MCF 10A (cell line): ENCODE data around the gene TRIM4. TPM values are rescaled to one million over a fixed set of nuclear protein-coding genes. Genes with fewer than 3 reads are reported as not detected.

ENCODE experiments used
- BruUV-seq: library from RNA; stranded (reverse); fragments of 400-500 nt; replicated peaks from 2 replicates; lab custom pipeline; 2021; lab: Mats Ljungman, UMichigan
- CTCF ChIA-PET: fragments of 300-600 bp; sonication (Branson Sonifier 250); formaldehyde crosslinking; extraction: SDS; loops from one replicate; lab custom pipeline; 2021; ENCODE audit warnings: antibody characterized with exemption, inconsistent platforms; lab: Yijun Ruan, JAX
- POLR2A ChIA-PET: fragments of 300-600, 350-650 bp; sonication (Branson Sonifier 250); formaldehyde crosslinking; extraction: SDS; loops from one replicate; lab custom pipeline; 2020; ENCODE audit warnings: antibody characterized with exemption, inconsistent platforms; lab: Yijun Ruan, JAX
- DNase-seq: peaks from one replicate; pipeline ENCODE4 v3.0.0-alpha.2; 2018; ENCODE audit not compliant: unreplicated experiment
- H3K27ac Mint-ChIP-seq: one replicate; pipeline ENCODE4 v1.8.0; 2022; ENCODE audit warnings: mild to moderate bottlenecking, low read depth, mixed read lengths; ENCODE audit not compliant: unreplicated experiment
- H3K27me3 Mint-ChIP-seq: one replicate; pipeline ENCODE4 v1.8.0; 2022; ENCODE audit warnings: mixed read lengths; ENCODE audit not compliant: insufficient read depth, unreplicated experiment
- H3K36me3 Mint-ChIP-seq: one replicate; pipeline ENCODE4 v1.8.0; 2022; ENCODE audit warnings: mild to moderate bottlenecking, moderate library complexity, mixed read lengths; ENCODE audit not compliant: insufficient read depth, unreplicated experiment
- H3K4me1 Mint-ChIP-seq: one replicate; pipeline ENCODE4 v1.8.0; 2022; ENCODE audit warnings: mixed read lengths; ENCODE audit not compliant: insufficient read depth, unreplicated experiment
- H3K4me3 Mint-ChIP-seq: one replicate; pipeline ENCODE4 v1.8.0; 2022; ENCODE audit warnings: mild to moderate bottlenecking, moderate library complexity, mixed read lengths; ENCODE audit not compliant: unreplicated experiment
- H3K9me3 Mint-ChIP-seq: one replicate; pipeline ENCODE4 v1.8.0; 2022; ENCODE audit warnings: mixed read lengths; ENCODE audit not compliant: unreplicated experiment
- intact Hi-C: fragments of 100-400 bp; cut with micrococcal nuclease; formaldehyde crosslinking; loops from 2 replicates; pipeline ENCODE4 v1.14.1; 2022
- total RNA-seq: library from RNA; stranded (reverse); gene quantifications from 2 replicates; pipeline ENCODE4 v1.2.3, GENCODE V29; 2022
- TF ChIP-seq, protein P1 (sequence below): fragments of 200-600 bp; IDR thresholded peaks from one replicate; pipeline ENCODE4 v1.8.0; 2022; ENCODE audit warnings: antibody characterized with exemption, mild to moderate bottlenecking; ENCODE audit not compliant: unreplicated experiment

TRIM4 gene
- total RNA-seq, 1 experiment from 2014 or later: 28.1 TPM

DNA sequence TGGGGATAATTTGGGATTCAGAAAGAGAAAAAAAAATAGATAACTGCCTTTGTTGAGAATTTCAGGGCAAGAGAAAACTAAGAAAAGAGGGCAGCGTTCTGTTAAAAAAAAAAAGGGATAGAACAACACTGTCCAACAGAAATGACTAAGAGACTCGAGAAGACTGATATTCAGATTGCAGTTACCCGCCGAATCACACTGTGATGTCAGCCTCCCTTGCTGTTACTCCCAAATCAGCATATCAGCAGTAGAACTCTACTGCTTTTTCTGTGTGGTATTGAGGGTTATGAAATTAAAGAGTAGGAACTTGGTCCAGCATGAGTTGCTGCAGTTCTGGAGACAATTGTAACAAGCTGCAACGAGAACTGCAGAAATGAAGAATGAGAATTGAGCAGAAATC, 8.2 kb upstream of the TRIM4 start:
- no peaks in the 10 kb centered on the region for H3K36me3 Mint-ChIP-seq
- DNase-seq: no peak
- CTCF ChIA-PET: interaction anchor here (0.6 to 3.3 kb wide), 5 partner anchors 9 to 1581 kb away, joined by 3 to 24 read pairs (median 6); partner anchors contain the start of gene TRIM4
- BruUV-seq: no TSS peak
- TF ChIP-seq, protein P1, sequence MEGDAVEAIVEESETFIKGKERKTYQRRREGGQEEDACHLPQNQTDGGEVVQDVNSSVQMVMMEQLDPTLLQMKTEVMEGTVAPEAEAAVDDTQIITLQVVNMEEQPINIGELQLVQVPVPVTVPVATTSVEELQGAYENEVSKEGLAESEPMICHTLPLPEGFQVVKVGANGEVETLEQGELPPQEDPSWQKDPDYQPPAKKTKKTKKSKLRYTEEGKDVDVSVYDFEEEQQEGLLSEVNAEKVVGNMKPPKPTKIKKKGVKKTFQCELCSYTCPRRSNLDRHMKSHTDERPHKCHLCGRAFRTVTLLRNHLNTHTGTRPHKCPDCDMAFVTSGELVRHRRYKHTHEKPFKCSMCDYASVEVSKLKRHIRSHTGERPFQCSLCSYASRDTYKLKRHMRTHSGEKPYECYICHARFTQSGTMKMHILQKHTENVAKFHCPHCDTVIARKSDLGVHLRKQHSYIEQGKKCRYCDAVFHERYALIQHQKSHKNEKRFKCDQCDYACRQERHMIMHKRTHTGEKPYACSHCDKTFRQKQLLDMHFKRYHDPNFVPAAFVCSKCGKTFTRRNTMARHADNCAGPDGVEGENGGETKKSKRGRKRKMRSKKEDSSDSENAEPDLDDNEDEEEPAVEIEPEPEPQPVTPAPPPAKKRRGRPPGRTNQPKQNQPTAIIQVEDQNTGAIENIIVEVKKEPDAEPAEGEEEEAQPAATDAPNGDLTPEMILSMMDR: no peak
- no peaks in the 10 kb centered on the region for H3K9me3 Mint-ChIP-seq
- POLR2A ChIA-PET: interaction anchor here (3.4 kb wide), 1 partner anchor 8 kb away, joined by 22 read pairs; the partner anchor contains the start of gene TRIM4
- no peak overlapping the region for H3K4me3 Mint-ChIP-seq
- no peak overlapping the region for H3K27ac Mint-ChIP-seq
- peaks cover 8% of the 10 kb centered on the region for H3K4me1 Mint-ChIP-seq
- intact Hi-C loops: no loop called here
- H3K27me3 Mint-ChIP-seq: peaks cover 62% of the 10 kb centered on the region

DNA sequence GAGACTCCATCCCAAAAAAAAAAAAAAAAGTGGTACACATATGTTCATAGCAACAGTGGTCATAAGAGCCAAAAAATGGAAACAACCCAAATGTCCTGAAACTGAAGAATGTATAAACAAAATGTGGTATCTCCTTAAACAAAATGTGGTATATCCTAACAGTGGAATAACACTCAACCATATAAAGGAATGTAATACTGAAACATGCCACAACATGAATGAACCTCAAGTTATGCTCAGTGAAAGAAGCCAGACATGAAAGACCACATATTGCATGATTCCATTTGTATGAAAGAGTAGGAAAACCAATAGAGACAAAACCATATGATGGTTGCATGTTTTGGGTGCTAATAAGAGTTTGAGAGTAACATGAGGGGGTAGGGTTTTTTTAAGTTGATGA, 7.0 kb upstream of the TRIM4 start:
- DNase-seq: no peak
- H3K27ac Mint-ChIP-seq: no peak overlapping the region
- TF ChIP-seq, protein P1: no peak
- H3K4me3 Mint-ChIP-seq: no peak overlapping the region
- no peaks in the 10 kb centered on the region for H3K9me3 Mint-ChIP-seq
- intact Hi-C loops: no loop called here
- peaks cover 49% of the 10 kb centered on the region for H3K27me3 Mint-ChIP-seq
- CTCF ChIA-PET: interaction anchor here (1.2 kb wide), 1 partner anchor 13 kb away, joined by 3 read pairs; no protein-coding TSS in a partner anchor
- POLR2A ChIA-PET: interaction anchor here (0.6 to 0.7 kb wide), 2 partner anchors 10 to 68 kb away, joined by 3 read pairs; no protein-coding TSS in a partner anchor
- H3K4me1 Mint-ChIP-seq: peaks cover 8% of the 10 kb centered on the region
- H3K36me3 Mint-ChIP-seq: peaks cover 7% of the 10 kb centered on the region
- no TSS peak for BruUV-seq

DNA sequence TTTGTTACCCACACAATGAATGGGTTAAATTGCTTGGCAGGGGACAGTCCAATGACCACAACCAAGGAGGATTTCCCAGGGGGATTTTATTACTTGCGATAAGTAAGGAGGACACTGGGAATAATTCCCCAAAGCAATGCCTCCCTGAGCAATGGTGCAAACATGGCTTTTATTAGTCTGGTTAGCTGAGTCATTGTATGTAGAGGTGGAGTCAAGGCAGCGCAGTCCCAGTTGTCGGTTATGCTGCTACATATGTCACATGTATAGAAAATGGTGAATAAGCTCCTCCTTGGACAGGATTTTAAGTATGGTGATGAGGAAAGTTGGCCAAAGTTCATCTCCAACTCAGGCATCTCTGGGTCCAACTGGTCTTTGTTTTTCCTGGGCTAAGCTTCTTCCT, 3.9 kb upstream of the TRIM4 start:
- no peak overlapping the region for H3K27ac Mint-ChIP-seq
- H3K27me3 Mint-ChIP-seq: peaks cover 23% of the 10 kb centered on the region
- H3K9me3 Mint-ChIP-seq: no peaks in the 10 kb centered on the region
- BruUV-seq: no TSS peak
- H3K4me1 Mint-ChIP-seq: peaks cover 8% of the 10 kb centered on the region
- no peak for DNase-seq
- ChIA-PET POLR2A (no interaction called here), CTCF (interaction anchor here (0.6 to 1.0 kb wide), 5 partner anchors 31 to 290 kb away, joined by 3 read pairs; no protein-coding TSS in a partner anchor)
- TF ChIP-seq, protein P1: no peak
- no peak overlapping the region for H3K4me3 Mint-ChIP-seq
- intact Hi-C loops: no loop called here
- peaks cover 14% of the 10 kb centered on the region for H3K36me3 Mint-ChIP-seq

DNA sequence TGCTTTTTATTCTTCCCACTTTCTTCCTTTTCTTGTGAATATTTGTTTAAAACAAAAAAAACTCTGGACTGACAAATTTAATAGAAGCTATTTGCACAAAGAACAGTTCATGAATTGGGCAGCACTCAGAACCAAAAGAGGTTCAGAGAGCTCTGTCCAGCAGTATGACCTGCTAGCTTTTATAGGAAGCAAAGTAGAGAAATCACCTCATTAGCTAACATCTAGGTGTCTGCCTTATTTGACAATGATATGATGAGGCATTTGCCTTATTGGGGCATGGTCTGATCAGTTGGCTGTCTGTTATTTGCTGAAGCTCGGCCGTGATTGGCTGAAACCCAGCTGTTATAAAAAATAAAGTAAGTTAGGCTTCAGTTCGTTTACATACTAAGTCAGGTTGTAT, 819 bp upstream of the TRIM4 start:
- CTCF ChIA-PET: interaction anchor here (0.6 to 11.4 kb wide), 6 partner anchors 9 to 398 kb away, joined by 3 to 214 read pairs (median 4); partner anchors contain the start of gene GJC3
- no TSS peak for BruUV-seq

More for the DNA sequence above, 819 bp upstream of the TRIM4 start:
- Mint-ChIP-seq H3K36me3 (peaks cover 35% of the 10 kb centered on the region), H3K27ac (peak overlapping the region; percentile 96), H3K4me1 (peaks cover 27% of the 10 kb centered on the region), H3K27me3 (no peaks in the 10 kb centered on the region), H3K9me3 (no peaks in the 10 kb centered on the region), H3K4me3 (peak overlapping the region; percentile 95)
- intact Hi-C loops: no loop called here
- TF ChIP-seq, protein P1: no peak
- POLR2A ChIA-PET: interaction anchor here (0.5 to 2.8 kb wide), 32 partner anchors 8 to 420 kb away, joined by 3 to 23 read pairs (median 8); partner anchors contain the start of genes FAM200A, GJC3, ZKSCAN1 and ZKSCAN5
- DNase-seq: no peak
